Left renal cortex interstitium (tissue), 4 donors: ENCODE measurements around the gene AGXT. TPM values are rescaled to one million over a fixed set of nuclear protein-coding genes. Genes with fewer than 3 reads are reported as not detected.

Experiments used
- DNase-seq, 4 donors: peaks; one replicate each; pipeline ENCODE4 v3.0.0-alpha.2; 2013; ENCODE audit warnings: low read depth in 4 of 4, low spot score in 2 of 4, missing footprints in 1 of 4
- polyA plus RNA-seq, 4 donors: library from polyadenylated mRNA; unstranded; fragments of 120-200 nt; gene quantifications; one replicate each; pipeline ENCODE4 v1.2.1, GENCODE V29; 2013; ENCODE audit not compliant: insufficient read length in 4 of 4

Gene AGXT
- polyA plus RNA-seq, 4 donors, result 0.08 to 1.7 (median 0.08) TPM; not detected in 1

DNA sequence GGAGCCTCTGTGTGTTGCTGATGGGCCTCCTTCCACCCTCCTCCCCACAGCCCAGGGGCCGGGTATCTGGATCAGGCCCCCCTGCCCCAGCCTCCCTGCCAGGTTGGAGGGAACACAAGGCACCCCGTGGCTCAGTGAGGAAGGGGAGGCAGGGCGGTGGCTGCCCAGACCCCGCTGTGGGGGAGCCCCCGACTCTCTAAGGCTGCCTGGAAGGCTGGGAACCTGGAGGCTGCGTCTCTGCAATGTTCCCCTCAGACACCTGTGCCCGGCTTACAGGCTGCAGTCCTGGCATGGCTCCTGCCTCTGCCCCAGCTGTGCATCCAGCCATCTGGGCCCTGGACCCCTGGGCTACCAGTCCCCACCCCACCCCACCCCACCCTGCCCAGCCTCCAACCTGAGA is 27.8 kb downstream of the AGXT start:
- DNase-seq, result no peak

DNA sequence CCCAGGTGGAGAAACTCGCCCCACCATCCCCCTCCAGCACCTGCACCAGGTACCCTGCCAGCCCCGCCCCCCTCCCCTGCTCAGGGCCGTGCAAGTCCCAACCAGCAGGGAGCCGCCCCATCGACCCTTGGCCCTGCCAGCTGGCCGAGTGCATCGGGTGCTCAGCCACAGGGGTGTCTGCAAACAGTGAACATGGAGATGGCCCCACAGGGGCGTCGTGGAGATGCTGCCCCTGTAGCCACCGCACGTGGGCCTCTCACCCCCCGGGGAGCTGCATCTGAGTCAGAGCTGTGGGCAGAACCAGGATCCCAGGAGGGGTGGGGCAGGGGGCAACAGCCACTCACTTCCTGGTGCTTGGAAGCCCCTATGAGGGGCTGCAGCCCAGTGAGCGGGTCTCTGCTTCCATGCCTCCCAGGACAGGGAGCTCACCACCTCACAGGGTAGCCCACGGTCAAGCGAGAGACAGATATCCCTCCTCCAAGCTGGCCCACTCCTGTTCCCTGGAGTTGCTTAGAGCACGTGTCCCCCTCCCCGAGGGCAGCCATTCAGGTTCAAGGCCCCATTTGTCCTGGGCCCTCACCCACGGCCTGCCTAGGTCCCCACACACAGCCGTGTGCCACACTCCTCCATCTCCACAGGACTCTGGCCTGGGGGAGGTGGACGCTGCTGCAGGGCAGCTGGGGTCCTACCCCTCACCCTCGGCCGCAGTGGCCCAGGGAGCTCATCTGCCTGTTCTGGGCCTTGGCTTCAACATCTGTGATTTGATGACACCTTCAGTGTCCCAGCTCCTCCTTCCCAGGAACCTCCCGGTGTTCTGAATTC is 28.5 kb downstream of the AGXT start:
- no peak for DNase-seq

DNA sequence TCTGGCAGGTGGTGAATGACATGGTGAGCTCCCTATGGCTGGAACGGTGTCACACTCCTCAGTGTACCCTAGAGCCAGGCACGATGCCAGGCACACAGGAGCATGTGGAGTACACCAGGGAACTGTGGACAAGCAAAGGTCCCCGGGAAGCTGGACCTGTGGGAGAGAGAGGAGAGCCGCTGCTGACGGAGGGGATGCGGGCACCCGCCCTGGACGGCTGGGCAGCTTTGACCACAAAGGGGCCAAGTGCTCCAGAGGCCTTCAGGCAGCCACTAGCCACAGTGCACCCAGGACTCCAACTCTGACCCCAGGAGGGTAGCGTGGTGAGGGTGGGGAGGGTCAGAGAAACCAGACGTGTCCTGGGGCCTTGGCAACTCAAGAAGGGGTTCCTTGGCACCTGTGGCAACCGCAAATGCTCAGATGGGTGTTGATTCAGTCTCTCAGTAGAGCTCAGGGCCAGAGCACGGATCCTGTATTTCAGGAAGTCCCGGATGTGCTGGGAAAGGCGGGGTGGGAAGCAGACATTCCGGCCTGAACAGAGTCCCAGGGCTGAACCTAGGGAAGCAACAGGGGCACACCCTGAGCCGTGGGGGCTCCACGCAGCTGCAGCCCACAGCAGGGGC is 29.6 kb downstream of the AGXT start:
- no peak for DNase-seq

DNA sequence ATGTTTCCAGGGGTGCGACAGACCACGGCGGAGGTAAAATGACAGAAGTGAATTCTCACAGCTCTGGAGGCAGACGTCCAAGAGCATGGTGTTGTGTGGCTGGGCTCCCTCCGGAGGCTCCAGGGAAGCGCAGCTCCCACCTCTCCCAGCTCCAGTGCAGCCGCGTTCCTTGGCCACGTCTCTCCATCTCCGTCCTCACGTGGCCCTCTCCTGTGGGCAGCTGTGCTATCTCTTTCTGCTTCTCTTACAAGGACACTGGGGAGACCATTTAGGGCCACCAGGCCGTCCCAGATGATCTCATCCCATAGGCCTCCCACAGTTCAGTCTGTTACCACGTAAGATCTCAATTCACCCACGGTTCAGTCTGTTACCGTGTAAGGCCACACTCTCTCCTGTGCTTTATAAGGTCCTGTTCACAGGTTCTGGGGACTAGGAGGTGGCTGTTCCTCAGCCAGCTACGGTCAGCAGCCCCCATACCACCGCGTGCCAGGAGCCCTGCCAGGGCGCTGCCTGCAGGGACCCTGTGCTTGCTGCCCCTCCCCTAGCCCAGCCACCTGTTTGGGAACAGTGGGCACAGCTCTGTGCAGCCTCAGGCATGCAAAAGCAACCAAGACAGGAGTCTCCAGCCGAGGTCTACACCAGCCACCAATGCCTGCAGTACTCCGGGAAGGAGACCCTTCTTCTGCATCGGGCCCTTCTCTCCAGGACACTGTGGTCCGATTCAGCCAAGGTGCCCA is 30.3 kb downstream of the AGXT start:
- DNase-seq, result no peak

DNA sequence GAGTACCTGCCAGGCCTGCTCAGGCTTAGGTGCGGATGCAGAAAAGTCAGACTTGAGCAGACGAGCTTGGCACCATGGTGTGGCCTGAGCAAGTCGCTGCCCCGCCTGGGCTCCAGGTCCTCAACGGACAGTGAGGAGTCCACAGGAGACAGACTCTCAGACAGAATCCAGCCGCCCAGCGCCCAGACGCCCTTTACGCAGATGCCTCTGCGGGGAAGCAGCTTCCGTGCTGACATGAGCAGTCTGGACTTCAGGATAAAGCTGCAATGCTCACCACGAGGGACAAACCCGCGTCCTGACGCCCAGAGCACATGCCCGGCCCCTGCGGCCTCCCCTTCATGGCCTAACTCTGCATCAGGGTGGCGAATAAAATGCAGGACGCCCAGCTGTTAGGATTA is 30.8 kb downstream of the AGXT start:
- DNase-seq, result no peak

DNA sequence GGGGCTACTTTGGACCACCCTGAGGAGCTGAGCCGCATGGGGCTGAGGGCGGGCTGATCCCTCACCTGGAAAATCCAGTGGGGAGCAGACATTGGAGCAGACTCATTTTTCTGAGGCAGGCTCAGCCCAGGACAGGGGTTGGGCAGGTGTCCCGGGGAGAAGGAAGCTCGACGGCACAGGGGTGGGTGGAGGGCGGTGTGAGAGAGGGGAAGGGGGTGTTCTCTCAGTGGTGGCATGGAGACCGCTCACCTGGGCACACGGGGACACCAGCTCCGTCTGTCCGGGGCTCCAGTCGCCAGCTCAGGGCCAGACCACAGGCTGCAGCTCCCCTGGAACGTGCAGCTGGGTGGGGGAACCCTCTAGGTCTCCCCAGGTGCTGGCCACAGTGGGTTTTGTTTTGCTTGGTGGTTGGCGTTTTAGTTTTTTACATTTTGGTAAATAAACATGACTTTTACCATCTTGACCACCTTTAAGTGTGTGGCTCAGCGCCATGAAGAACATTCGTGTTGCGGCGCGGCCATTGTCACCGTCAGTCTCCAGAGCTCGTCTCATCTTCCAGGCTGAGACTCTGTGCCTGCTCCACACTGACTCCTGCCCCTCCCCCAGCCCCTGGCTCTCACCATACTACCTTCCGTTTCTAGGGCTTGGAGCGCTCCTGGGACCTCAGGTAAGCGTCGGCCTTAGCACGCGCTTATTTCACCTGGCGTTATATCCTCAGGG is 31.7 kb downstream of the AGXT start:
- DNase-seq, result no peak

DNA sequence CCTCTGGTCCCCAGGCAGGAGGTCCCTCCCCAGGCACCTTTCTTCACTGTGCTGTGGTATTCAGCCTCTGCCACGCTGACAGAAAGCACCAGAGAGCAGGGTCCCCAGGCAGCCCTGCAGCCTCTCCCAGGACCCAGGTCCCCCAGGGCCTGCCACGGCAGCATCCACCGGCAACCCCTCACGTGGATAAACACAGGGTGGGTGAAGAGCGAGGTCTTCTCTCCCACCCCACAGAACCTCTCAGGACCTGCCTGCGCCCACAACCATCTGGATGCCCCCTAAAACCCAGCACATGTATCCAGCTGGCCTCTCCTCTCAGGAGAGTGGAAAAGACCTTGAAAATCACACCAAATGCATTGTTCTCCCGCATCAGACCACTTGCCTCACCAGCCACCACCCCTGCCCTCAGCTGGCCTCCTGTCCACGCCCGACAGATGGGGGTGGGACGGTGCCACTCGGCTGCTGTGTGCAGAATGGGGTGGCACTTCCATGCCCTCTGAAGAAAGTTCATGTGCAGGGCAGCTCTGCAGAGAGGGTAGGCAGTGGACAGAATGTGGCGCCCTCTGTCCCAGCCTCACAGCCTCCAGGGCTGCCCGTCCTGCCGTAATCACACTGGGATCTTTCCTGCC is 33.5 kb downstream of the AGXT start:
- no peak for DNase-seq

DNA sequence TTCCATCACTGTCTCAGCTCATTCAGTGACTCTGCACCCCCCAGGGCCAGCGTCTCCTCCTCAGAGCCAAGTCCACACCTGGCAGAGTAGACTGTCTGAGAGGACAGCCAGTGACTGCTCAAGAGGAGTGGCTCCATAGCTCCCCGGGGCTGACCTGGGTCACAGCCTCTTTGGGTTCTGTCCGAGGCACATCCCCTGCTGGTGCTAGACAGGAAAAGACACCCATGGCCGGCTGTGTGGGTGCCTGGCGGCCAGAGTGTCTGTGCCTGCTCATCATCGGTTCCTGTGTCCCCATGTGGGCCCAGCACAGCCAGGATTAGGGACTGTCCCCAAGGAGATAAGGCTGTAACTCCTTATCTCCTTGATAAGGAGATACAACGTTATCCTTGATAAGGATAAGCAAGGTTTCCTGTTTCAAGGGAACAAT is 34.0 kb downstream of the AGXT start:
- DNase-seq, result no peak

DNA sequence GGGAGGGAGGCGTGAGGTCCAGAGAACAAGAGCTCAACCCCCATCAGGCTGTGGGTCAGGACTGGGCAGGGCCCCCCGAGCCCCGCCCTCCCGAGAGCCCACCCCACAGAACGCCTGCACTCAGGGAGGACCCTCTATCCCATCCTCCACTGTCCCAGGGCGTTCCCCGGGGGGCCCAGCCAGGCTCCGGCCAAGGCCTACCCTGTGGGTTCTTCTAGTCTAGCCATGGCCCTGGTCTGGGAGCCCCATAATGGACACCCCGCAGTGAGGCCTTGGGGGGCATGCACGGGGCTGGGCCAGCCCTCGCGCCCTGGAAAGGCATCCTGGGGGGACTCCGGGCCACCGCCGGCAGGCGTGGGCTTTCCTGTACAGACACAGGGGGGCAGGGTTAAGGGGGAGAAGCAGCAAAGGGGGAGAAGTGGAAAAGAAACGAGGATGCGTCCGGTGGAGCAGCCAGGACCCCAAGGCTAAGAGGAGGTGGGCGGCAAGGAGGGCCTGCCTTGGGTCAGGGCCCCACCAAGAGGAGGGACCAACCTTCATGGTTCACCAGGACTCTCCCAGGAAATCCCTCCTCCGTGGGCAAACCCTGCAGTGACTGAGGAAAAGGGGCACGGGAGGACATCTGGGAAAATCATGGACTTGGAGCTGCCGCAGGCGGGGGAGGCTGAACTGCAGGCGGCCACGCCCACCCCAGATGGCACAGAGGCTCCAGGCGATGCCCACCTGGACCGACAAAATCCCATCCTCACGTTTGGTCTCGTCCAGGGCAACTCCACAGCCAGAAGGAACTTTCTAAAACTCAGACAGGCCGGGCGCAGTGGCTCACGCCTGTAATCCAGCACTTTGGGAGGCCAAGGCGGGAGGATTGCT is 34.8 kb downstream of the AGXT start:
- DNase-seq, result no peak

DNA sequence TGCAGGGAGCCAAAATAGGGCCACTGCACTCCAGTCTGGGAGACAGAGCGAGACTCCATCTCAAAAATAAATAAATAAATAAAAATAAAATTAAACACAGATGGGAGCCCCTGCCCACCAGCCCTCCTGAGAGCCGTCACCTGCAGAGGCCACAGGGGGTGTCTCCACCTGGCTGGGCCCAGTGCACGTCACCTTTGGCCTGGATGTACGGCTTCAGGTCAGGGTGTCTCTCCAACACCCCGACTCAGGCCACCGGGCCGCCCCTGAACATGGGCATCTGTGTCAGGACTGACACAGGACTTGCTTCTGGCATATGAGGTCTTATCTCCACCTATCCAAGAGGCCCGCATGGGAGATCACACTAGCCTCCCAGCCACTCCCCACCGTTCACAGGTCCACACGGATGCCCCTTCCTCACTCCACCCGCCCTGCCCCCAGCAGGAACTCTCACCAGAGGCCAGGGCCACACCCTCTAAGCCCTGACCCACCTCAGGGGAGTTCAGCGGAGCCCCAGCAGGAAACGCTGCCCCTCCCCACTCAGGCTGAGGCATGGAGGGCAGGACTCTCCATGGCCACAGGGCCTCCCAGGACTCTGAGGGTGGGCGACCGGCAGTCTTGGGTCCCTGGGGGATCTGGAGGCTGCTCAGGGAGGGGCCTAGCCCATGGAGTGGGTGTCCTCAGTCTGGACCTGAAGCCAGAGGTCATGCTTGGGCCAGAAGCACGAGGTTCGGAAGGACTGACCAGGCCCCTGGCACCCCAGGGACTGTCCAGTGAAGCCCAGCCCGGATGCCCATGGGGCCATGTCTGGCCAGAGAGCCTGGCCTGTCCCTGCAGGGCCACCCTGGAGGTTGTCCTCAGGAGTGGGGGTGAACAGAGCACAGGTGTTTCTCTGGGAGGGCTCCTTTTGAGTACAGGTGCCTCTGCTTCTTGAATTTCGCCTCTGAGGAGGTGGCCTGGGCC is 35.9 kb downstream of the AGXT start:
- no peak for DNase-seq

DNA sequence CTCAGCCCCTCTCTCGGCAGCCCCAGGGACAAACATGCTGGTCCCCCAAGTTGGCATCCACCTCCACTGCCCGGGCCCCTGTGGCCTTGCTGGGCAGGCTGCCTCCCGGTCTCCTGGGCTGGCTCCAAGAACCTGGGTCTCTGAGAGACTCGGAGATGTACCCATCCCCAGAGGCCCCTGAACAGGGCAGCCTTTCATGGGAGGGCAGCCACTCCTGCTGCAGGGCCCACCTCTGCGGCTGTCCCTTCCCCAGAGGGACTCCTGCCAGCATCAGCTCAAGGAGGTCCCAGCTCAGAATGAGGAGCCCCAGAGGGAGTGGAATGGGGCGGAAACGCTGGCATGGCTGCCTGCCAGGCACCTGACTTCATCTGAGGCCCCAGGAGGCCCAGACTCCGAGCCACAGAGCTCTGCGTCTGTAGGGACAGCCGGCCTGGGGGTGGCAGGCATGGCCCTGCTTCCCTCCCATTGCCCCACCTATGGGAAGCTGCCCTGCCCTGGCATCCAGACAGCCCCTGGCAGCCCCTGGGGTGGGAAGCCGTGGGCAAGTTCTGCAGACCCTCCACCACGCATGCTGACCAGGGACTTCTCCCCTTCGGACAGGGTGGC is 36.7 kb downstream of the AGXT start:
- DNase-seq, result no peak

DNA sequence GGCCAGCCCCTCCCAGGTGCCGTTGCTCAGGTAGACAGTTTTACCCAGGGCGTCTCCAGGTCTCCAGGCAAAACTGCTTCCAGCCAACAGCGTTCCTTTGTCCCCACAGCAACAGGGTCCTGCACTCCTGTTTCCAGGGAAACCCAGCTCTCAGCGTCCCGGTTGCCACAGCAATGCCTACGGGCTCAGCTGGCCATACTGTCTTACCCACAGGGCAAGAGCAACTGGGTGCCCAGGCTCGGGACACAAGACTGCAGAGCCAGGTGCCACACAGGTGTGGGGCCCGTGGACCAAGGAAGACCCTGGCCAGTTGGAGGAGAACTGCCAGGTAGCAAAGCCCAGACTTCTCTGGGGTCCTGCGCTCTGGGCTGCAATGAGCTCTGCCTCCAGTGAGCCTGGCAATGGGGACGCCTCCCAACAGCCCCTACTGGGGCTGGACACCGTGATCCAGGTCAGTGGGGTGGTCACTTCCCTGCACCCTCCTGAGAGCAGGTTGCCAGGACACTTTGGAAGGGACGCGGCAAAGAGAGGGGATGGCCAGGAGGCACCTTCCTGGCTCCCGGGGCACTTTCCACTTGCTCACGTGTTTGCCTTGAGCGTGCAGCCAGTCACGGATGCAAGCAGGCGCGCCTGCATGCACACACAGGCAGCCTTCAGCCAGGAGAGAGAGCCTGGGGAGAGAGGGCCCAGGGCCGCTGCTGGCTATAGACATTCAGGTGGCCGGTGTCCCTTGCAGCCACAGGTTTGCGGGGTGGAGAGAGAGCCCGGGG is 37.7 kb downstream of the AGXT start, which contains the start of gene CROCC2:
Gene CROCC2, plus strand, starts transcription at position 196 of the 770 bp plus-strand sequence. Its CDS starts 178 bp downstream, at position 374.
- no peak for DNase-seq

DNA sequence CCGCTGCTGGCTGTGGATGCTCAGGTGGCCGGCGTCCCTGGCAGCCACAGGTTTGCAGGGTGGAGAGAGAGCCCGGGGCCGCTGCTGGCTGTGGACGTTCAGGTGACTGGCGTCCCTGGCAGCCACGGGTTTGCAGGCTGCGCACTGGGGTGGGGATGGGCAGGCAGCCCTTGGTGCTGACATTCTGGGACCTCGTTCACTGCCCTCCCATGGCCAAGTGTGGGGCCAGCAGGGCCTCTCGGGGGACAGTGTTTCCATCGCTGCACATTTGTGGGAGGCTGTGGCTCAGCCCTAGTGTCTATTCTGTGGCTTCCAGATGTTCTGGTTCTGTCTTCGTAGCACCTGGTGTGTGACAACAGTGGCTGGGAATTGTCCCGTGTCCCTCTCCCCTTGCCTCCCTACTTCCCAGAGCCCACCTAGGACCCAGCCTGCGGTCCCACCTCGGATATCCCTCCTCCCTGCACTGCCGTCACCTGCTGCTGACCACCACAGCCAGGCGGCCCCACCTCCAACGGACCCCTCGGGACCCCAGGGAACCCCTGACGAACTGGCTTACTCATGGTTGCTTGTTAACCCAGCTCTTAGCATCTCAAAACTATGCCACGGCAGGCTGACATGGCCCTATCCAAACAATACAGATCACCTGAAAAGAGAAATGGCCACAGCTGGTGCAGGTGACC is 38.4 kb downstream of the AGXT start:
- DNase-seq, result no peak

DNA sequence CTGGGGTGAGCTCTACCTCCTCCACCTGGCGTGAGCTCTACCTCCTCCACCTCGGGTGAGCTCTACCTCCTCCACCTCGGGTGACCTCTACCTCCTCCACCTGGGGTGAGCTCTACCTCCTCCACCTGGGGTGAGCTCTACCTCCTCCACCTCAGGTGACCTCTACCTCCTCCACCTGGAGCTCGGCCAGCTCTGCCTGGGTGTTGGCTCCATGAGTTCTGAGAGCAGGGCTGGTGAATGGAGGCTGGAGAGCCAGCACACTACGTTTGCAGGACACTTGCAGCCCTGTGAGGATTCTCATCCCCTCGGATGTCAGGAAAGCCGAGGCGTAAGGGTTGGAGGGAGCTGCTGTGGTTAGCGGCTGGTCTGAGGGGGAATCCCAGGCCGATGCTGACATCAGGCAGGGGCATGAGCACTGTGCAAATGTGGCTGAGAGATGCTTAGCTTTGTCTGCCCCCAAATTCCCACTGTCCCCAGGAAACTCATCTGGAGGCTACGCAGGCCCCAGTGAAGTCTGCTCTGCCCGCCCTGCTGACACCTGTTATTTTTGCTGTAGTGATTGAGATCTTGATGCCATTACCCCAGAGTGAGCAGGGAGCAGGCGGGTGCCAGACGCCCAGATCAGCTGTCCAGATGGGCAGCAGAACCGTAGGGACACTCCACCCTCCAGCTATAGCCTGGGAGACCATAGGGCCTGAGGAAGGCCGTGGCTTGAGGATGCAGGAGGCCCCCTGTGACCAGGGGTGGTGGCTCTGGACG is 40.8 kb downstream of the AGXT start:
- DNase-seq, result no peak

DNA sequence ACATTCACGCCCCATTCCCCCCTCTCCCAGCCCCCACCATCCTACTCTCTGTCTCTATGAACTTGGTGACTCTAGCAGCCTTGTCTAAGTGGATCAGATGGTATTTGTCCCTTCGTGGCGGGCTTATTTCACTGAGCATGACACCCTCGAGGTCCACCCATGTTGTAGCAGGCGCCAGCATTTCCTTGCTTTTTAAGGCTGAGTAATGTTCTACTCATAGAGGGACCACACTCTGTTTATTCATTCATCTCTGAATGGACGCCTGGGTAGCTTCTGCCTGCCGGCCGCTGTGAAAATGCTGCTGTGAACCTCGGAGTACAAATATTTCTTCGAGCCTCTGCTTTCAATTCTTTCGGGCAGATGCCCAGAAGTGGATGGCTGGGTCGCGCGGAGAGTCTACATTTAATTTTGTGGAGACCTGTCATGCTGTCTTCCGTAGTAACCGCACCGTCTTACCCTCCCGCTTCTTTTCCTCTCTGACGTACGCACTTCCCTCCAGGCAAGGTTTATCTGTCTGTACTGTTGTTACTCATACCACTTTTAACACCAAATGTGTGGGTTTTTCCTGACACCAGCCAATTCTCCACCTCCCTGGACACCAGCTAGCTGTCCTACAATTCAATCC is 43.1 kb downstream of the AGXT start:
- no peak for DNase-seq
